Endodermal cell (in vitro differentiated cells): ENCODE results near the gene GOLGA6L10. TPM values are rescaled to one million over a fixed set of nuclear protein-coding genes. Genes with fewer than 3 reads are reported as not detected.
A peak's percentile ranks its signal among the peaks of the same experiment; 100 is the strongest.
"Not testable (repeated sequence)": the region's sequence is repeated elsewhere in the genome, so short reads cannot be mapped to it uniquely, and the experiment has no call there.

Experiments used
- DNase-seq: peaks from one replicate; pipeline ENCODE4 v3.0.0-alpha.2; 2017
- H3K27ac ChIP-seq: 2 replicates; pipeline ENCODE4 v1.5.1; 2013; ENCODE audit warnings: mild to moderate bottlenecking, low read depth, low read length, moderate library complexity
- H3K27me3 ChIP-seq: 2 replicates; pipeline ENCODE4 v1.6.1; 2013; ENCODE audit warnings: mild to moderate bottlenecking, low read length, moderate library complexity; ENCODE audit not compliant: insufficient read depth, control insufficient read depth, poor library complexity, severe bottlenecking
- H3K36me3 ChIP-seq: 2 replicates; pipeline ENCODE4 v1.7.0; 2013; ENCODE audit warnings: mild to moderate bottlenecking, low read length, moderate library complexity; ENCODE audit not compliant: control insufficient read depth, insufficient read depth
- H3K4me1 ChIP-seq: one replicate; pipeline ENCODE4 v1.7.0; 2013; ENCODE audit warnings: low read length; ENCODE audit not compliant: control insufficient read depth, insufficient read depth
- H3K4me3 ChIP-seq: 2 replicates; pipeline ENCODE4 v1.5.1; 2013; ENCODE audit warnings: mild to moderate bottlenecking, low read length, moderate library complexity
- H3K9ac ChIP-seq: 2 replicates; pipeline ENCODE4 v1.6.1; 2013; ENCODE audit warnings: mild to moderate bottlenecking, low read length, moderate library complexity; ENCODE audit not compliant: poor library complexity, severe bottlenecking; ENCODE audit errors: extremely low read depth
- H3K9me3 ChIP-seq: 2 replicates; pipeline ENCODE4 v1.6.1; 2013; ENCODE audit warnings: mild to moderate bottlenecking, low read length, moderate library complexity; ENCODE audit not compliant: control insufficient read depth
- H3K27ac Mint-ChIP-seq: 2 replicates; pipeline ENCODE4 v1.8.0; 2020; ENCODE audit warnings: mixed read lengths
- H3K27me3 Mint-ChIP-seq: 2 replicates; pipeline ENCODE4 v1.8.0; 2021; ENCODE audit warnings: mild to moderate bottlenecking, mixed read lengths; ENCODE audit not compliant: insufficient read depth
- H3K36me3 Mint-ChIP-seq: 2 replicates; pipeline ENCODE4 v1.8.0; 2020; ENCODE audit warnings: low read depth, mixed read lengths
- H3K4me1 Mint-ChIP-seq: 2 replicates; pipeline ENCODE4 v1.8.0; 2020; ENCODE audit warnings: mixed read lengths
- H3K4me3 Mint-ChIP-seq: 2 replicates; pipeline ENCODE4 v1.8.0; 2020; ENCODE audit warnings: mild to moderate bottlenecking, moderate library complexity, mixed read lengths
- H3K9me3 Mint-ChIP-seq: 2 replicates; pipeline ENCODE4 v1.8.0; 2020; ENCODE audit warnings: mild to moderate bottlenecking, mixed read lengths
- WGBS, 2 experiments: methylation state at CpG; one replicate each; pipeline versions ENCODE4 v1.1.5 to v1.1.7; 2013; ENCODE audit warnings: missing lambda C conversion rate in 2 of 2, mixed read lengths in 1 of 2; ENCODE audit not compliant: insufficient coverage in 1 of 2, insufficient read length in 1 of 2; 5-methylcytosine and 5-hydroxymethylcytosine counted together
- total RNA-seq, 2 donors: library from RNA; stranded (reverse); fragmentation: NEBNext Ultra II Directional in 1 of 2; extraction: Animal tissue kit (Norgen Biotek cat#: 25700) in 1 of 2; gene quantifications; 2 replicates in 1 of 2; 3 replicates in 1 of 2; pipeline ENCODE4 v1.2.1, GENCODE V29; 2021
- TF ChIP-seq, protein P1 (sequence below): fragments of 200-600 bp; sonication (generic); conservative IDR thresholded peaks from 2 replicates; pipeline ENCODE4 v1.5.0; 2021; ENCODE audit warnings: antibody characterized with exemption, mild to moderate bottlenecking

Gene GOLGA6L10
- total RNA-seq, 2 donors from 2014 or later: 4.1 to 6.5 TPM

- not testable (repeated sequence) for H3K9me3 Mint-ChIP-seq, H3K27ac Mint-ChIP-seq, H3K4me3 ChIP-seq, H3K27me3 Mint-ChIP-seq, DNase-seq, H3K36me3 Mint-ChIP-seq, H3K36me3 ChIP-seq, H3K27ac ChIP-seq, H3K4me1 ChIP-seq, H3K4me3 Mint-ChIP-seq, H3K9me3 ChIP-seq, H3K27me3 ChIP-seq, H3K9ac ChIP-seq
- 93% methylated on average over 3 of the region's 6 CpGs; no CpG with 5 or more reads in 1 of the 2 experiments for WGBS, 2 experiments
- TF ChIP-seq, protein P1, sequence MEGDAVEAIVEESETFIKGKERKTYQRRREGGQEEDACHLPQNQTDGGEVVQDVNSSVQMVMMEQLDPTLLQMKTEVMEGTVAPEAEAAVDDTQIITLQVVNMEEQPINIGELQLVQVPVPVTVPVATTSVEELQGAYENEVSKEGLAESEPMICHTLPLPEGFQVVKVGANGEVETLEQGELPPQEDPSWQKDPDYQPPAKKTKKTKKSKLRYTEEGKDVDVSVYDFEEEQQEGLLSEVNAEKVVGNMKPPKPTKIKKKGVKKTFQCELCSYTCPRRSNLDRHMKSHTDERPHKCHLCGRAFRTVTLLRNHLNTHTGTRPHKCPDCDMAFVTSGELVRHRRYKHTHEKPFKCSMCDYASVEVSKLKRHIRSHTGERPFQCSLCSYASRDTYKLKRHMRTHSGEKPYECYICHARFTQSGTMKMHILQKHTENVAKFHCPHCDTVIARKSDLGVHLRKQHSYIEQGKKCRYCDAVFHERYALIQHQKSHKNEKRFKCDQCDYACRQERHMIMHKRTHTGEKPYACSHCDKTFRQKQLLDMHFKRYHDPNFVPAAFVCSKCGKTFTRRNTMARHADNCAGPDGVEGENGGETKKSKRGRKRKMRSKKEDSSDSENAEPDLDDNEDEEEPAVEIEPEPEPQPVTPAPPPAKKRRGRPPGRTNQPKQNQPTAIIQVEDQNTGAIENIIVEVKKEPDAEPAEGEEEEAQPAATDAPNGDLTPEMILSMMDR: peak; percentile 61
- peaks cover 21% of the 10 kb centered on the region for H3K4me1 Mint-ChIP-seq
Observed at GRCh38 chr15:82379552-82379951, 30.3 kb upstream of the GOLGA6L10 start.

GRCh38 chr15:82373661-82374060 lies 24.4 kb upstream of the GOLGA6L10 start:
- H3K9me3 Mint-ChIP-seq, H3K27me3 ChIP-seq, H3K4me3 ChIP-seq, H3K9ac ChIP-seq, DNase-seq, H3K27ac ChIP-seq, H3K27me3 Mint-ChIP-seq, H3K4me3 Mint-ChIP-seq, H3K9me3 ChIP-seq, H3K4me1 ChIP-seq, H3K36me3 ChIP-seq, H3K36me3 Mint-ChIP-seq: not testable (repeated sequence)
- peak overlapping the region; percentile 32 for H3K27ac Mint-ChIP-seq
- WGBS, 2 experiments: 95 to 100% methylated on average over 1 to 2 of the region's 2 CpGs
- H3K4me1 Mint-ChIP-seq: peaks cover 16% of the 10 kb centered on the region

GRCh38 chr15:82371656-82372055 lies 22.4 kb upstream of the GOLGA6L10 start:
- H3K36me3 ChIP-seq: no peaks in the 10 kb centered on the region
- H3K27me3 ChIP-seq: no peaks in the 10 kb centered on the region
- H3K36me3 Mint-ChIP-seq: no peaks in the 10 kb centered on the region
- TF ChIP-seq, protein P1: no peak
- H3K27ac ChIP-seq: no peak overlapping the region
- no peaks in the 10 kb centered on the region for H3K9me3 Mint-ChIP-seq
- no peak overlapping the region for H3K4me3 Mint-ChIP-seq
- no peaks in the 10 kb centered on the region for H3K4me1 ChIP-seq
- WGBS, 2 experiments: 94 to 100% methylated on average over 3 of the region's 3 CpGs
- no peak overlapping the region for H3K27ac Mint-ChIP-seq
- H3K4me3 ChIP-seq: no peak overlapping the region
- H3K9me3 ChIP-seq: no peaks in the 10 kb centered on the region
- no peaks in the 10 kb centered on the region for H3K27me3 Mint-ChIP-seq
- no peak for DNase-seq
- peaks cover 16% of the 10 kb centered on the region for H3K4me1 Mint-ChIP-seq
- H3K9ac ChIP-seq: no peak overlapping the region

- not testable (repeated sequence) for H3K27me3 ChIP-seq, H3K4me1 ChIP-seq, H3K36me3 ChIP-seq, H3K9me3 ChIP-seq, H3K36me3 Mint-ChIP-seq, H3K4me1 Mint-ChIP-seq, DNase-seq, H3K27me3 Mint-ChIP-seq, H3K4me3 ChIP-seq, H3K9me3 Mint-ChIP-seq, H3K4me3 Mint-ChIP-seq, H3K27ac ChIP-seq, H3K27ac Mint-ChIP-seq, H3K9ac ChIP-seq
- WGBS, 2 experiments: 10 to 29% methylated on average over 1 of the region's 3 CpGs
- TF ChIP-seq, protein P1: peak; percentile 11
Observed at GRCh38 chr15:82367790-82368189, 18.5 kb upstream of the GOLGA6L10 start.
